ENCODE measurements around the gene TMTC2.

TMTC2 gene

GRCh38 chr12:83083616-83084015 is 396.9 kb downstream of the TMTC2 start:
- no peaks in the 10 kb centered on the region for H3K79me2 ChIP-seq (ENCODE audit: insufficient read depth, low read length)
- no peaks in the 10 kb centered on the region for H3F3A ChIP-seq (ENCODE audit: insufficient read depth, low read length)
- H3K27ac ChIP-seq (ENCODE audit: low read depth, low read length, poor library complexity, severe bottlenecking), result no peak overlapping the region
- H4K20me1 ChIP-seq (ENCODE audit: insufficient read depth, low read length), result no peaks in the 10 kb centered on the region
- H3K9me3 ChIP-seq (ENCODE audit: low read length), result no peaks in the 10 kb centered on the region
- H3K4me3 ChIP-seq (ENCODE audit: low read depth, low read length, poor library complexity, severe bottlenecking), result no peak overlapping the region
- H3K4me1 ChIP-seq (ENCODE audit: insufficient read depth, low read length, severe bottlenecking), result no peaks in the 10 kb centered on the region
- H3K36me3 ChIP-seq (ENCODE audit: insufficient read depth, low read length), result no peaks in the 10 kb centered on the region
- no peaks in the 10 kb centered on the region for H3K27me3 ChIP-seq (ENCODE audit: insufficient read depth, low read length)
- H3K9ac ChIP-seq (ENCODE audit: low read length), result no peak overlapping the region
- no peak overlapping the region for H3K4me2 ChIP-seq (ENCODE audit: low read length)
- TF ChIP-seq CTCF (IDR thresholded peaks at IDR 0.05; ENCODE audit: low read length) (no peak), EZH2 (IDR thresholded peaks at IDR 0.05; ENCODE audit: borderline replicate concordance, low read length) (no peak)
- no peaks in the 10 kb centered on the region for H3K9me2 ChIP-seq (ENCODE audit: low read depth, low read length)
- H2AFZ ChIP-seq (ENCODE audit: low read length), result no peak overlapping the region

GRCh38 chr12:83084516-83085234 is 398.0 kb downstream of the TMTC2 start:
- Histone ChIP-seq H3K4me3 (ENCODE audit: low read depth, low read length, poor library complexity, severe bottlenecking) (no peak overlapping the region), H3K27ac (ENCODE audit: low read depth, low read length, poor library complexity, severe bottlenecking) (no peak overlapping the region), H3F3A (ENCODE audit: insufficient read depth, low read length) (no peaks in the 10 kb centered on the region), H3K4me2 (ENCODE audit: low read length) (no peak overlapping the region), H3K9ac (ENCODE audit: low read length) (no peak overlapping the region), H3K4me1 (ENCODE audit: insufficient read depth, low read length, severe bottlenecking) (no peaks in the 10 kb centered on the region), H3K36me3 (ENCODE audit: insufficient read depth, low read length) (no peaks in the 10 kb centered on the region), H4K20me1 (ENCODE audit: insufficient read depth, low read length) (no peaks in the 10 kb centered on the region), H3K79me2 (ENCODE audit: insufficient read depth, low read length) (no peaks in the 10 kb centered on the region), H3K27me3 (ENCODE audit: insufficient read depth, low read length) (no peaks in the 10 kb centered on the region), H2AFZ (ENCODE audit: low read length) (no peak overlapping the region), H3K9me3 (ENCODE audit: low read length) (no peaks in the 10 kb centered on the region), H3K9me2 (ENCODE audit: low read depth, low read length) (no peaks in the 10 kb centered on the region)
- TF ChIP-seq EZH2 (IDR thresholded peaks at IDR 0.05; ENCODE audit: borderline replicate concordance, low read length) (no peak), CTCF (IDR thresholded peaks at IDR 0.05; ENCODE audit: low read length) (no peak)

- TF ChIP-seq EZH2 (IDR thresholded peaks at IDR 0.05; ENCODE audit: borderline replicate concordance, low read length), result no peak
- no peak for TF ChIP-seq CTCF (IDR thresholded peaks at IDR 0.05; ENCODE audit: low read length)
- no peak overlapping the region for H3K27ac ChIP-seq (ENCODE audit: low read depth, low read length, poor library complexity, severe bottlenecking)
- H4K20me1 ChIP-seq (ENCODE audit: insufficient read depth, low read length), result no peaks in the 10 kb centered on the region
- no peaks in the 10 kb centered on the region for H3K9me2 ChIP-seq (ENCODE audit: low read depth, low read length)
- H3K9ac ChIP-seq (ENCODE audit: low read length), result no peak overlapping the region
- H3K4me1 ChIP-seq (ENCODE audit: insufficient read depth, low read length, severe bottlenecking), result no peaks in the 10 kb centered on the region
- no peaks in the 10 kb centered on the region for H3K9me3 ChIP-seq (ENCODE audit: low read length)
- H2AFZ ChIP-seq (ENCODE audit: low read length), result no peak overlapping the region
- H3K4me2 ChIP-seq (ENCODE audit: low read length), result no peak overlapping the region
- no peak overlapping the region for H3K4me3 ChIP-seq (ENCODE audit: low read depth, low read length, poor library complexity, severe bottlenecking)
- no peaks in the 10 kb centered on the region for H3F3A ChIP-seq (ENCODE audit: insufficient read depth, low read length)
- H3K36me3 ChIP-seq (ENCODE audit: insufficient read depth, low read length), result no peaks in the 10 kb centered on the region
- H3K27me3 ChIP-seq (ENCODE audit: insufficient read depth, low read length), result no peaks in the 10 kb centered on the region
- no peaks in the 10 kb centered on the region for H3K79me2 ChIP-seq (ENCODE audit: insufficient read depth, low read length)
Observed at GRCh38 chr12:83086023-83086422, 399.3 kb downstream of the TMTC2 start.
